ENCODE data around the gene SEPTIN8.

Gene SEPTIN8

GRCh38 chr5:132782101-132782500, 5.1 kb upstream of the SEPTIN8 start:
- ChIA-PET CTCF (interaction anchor here (0.9 kb wide), 1 partner anchor 15 kb away, joined by 3 read pairs; no protein-coding TSS in a partner anchor), POLR2A (interaction anchor here (1.0 kb wide), 1 partner anchor 84 kb away, joined by 4 read pairs; the partner anchor contains the start of genes GDF9 and UQCRQ)
- no peak for TF ChIP-seq HDGF (IDR thresholded peaks at IDR 0.05; ENCODE audit: borderline replicate concordance)
- DNase-seq (ENCODE audit: extremely low spot score), result no peak

- no peak for DNase-seq (ENCODE audit: extremely low spot score)
- POLR2A ChIA-PET, result interaction anchor here (1.0 kb wide), 1 partner anchor 85 kb away, joined by 4 read pairs; the partner anchor contains the start of genes GDF9 and UQCRQ
- TF ChIP-seq ELF4 (IDR thresholded peaks at IDR 0.05), result no peak
- TF ChIP-seq HDGF (IDR thresholded peaks at IDR 0.05; ENCODE audit: borderline replicate concordance), result no peak
- TF ChIP-seq CTBP1 (IDR thresholded peaks at IDR 0.05; ENCODE audit: borderline replicate concordance), result no peak
- no peak for TF ChIP-seq SP1 (IDR thresholded peaks at IDR 0.05)
- TF ChIP-seq PKNOX1 (IDR thresholded peaks at IDR 0.05), result no peak
- TF ChIP-seq NFRKB (IDR thresholded peaks at IDR 0.05), result no peak
- no peak for TF ChIP-seq TARDBP (IDR thresholded peaks at IDR 0.05)
- TF ChIP-seq BHLHE40 (IDR thresholded peaks at IDR 0.05; ENCODE audit: borderline replicate concordance), result no peak
- TF ChIP-seq FOXK2 (IDR thresholded peaks at IDR 0.05), result no peak
- no peak for TF ChIP-seq SUZ12 (IDR thresholded peaks at IDR 0.05)
- TF ChIP-seq ZNF384 (IDR thresholded peaks at IDR 0.05), result no peak
- CTCF ChIA-PET, result no interaction called here
These were observed 4.0 kb upstream of the SEPTIN8 start for GRCh38 chr5:132781029-132781428.

- DNase-seq (ENCODE audit: extremely low spot score), result no peak
- ChIA-PET POLR2A (no interaction called here), CTCF (no interaction called here)
- no peak for TF ChIP-seq FOXK2 (IDR thresholded peaks at IDR 0.05)
- no peak for TF ChIP-seq TARDBP (IDR thresholded peaks at IDR 0.05)
- no peak for TF ChIP-seq FOXA1 (IDR thresholded peaks at IDR 0.05)
- TF ChIP-seq HDGF (IDR thresholded peaks at IDR 0.05; ENCODE audit: borderline replicate concordance), result no peak
- TF ChIP-seq ELF4 (IDR thresholded peaks at IDR 0.05), result no peak
- TF ChIP-seq FOXM1 (IDR thresholded peaks at IDR 0.05; ENCODE audit: borderline replicate concordance), result no peak
- TF ChIP-seq ZNF384 (IDR thresholded peaks at IDR 0.05), result no peak
- TF ChIP-seq ARNT (IDR thresholded peaks at IDR 0.05), result no peak
- TF ChIP-seq CTBP1 (IDR thresholded peaks at IDR 0.05; ENCODE audit: borderline replicate concordance), result no peak
- no peak for TF ChIP-seq SUZ12 (IDR thresholded peaks at IDR 0.05)
- TF ChIP-seq BHLHE40 (IDR thresholded peaks at IDR 0.05; ENCODE audit: borderline replicate concordance), result no peak
- no peak for TF ChIP-seq NFRKB (IDR thresholded peaks at IDR 0.05)
- no peak for TF ChIP-seq SP1 (IDR thresholded peaks at IDR 0.05)
- no peak for TF ChIP-seq L3MBTL2 (conservative IDR thresholded peaks at IDR 0.05)
- TF ChIP-seq LEF1 (IDR thresholded peaks at IDR 0.05; ENCODE audit: borderline replicate concordance), result no peak
These were observed 3.5 kb upstream of the SEPTIN8 start for GRCh38 chr5:132780577-132780976.

- DNase-seq (ENCODE audit: extremely low spot score), result no peak
- ChIA-PET POLR2A (no interaction called here), CTCF (no interaction called here)
- no peak for TF ChIP-seq LEF1 (IDR thresholded peaks at IDR 0.05; ENCODE audit: borderline replicate concordance)
- no peak for TF ChIP-seq NFRKB (IDR thresholded peaks at IDR 0.05)
- TF ChIP-seq SP1 (IDR thresholded peaks at IDR 0.05), result no peak
- TF ChIP-seq ZNF384 (IDR thresholded peaks at IDR 0.05), result no peak
These were observed 2.9 kb upstream of the SEPTIN8 start for GRCh38 chr5:132779961-132780360.

- ChIA-PET CTCF (interaction anchor here (0.7 kb wide), 1 partner anchor 100 kb away, joined by 3 read pairs; no protein-coding TSS in a partner anchor), POLR2A (interaction anchor here (1.0 to 1.7 kb wide), 2 partner anchors 8 to 42 kb away, joined by 3 to 4 read pairs; partner anchors contain the start of gene KIF3A)
- TF ChIP-seq HDGF (IDR thresholded peaks at IDR 0.05; ENCODE audit: borderline replicate concordance) (no peak), NFRKB (IDR thresholded peaks at IDR 0.05) (no peak)
- DNase-seq (ENCODE audit: extremely low spot score), result no peak
These were observed 1.8 kb upstream of the SEPTIN8 start for GRCh38 chr5:132778856-132779255.

- no peak for DNase-seq (ENCODE audit: extremely low spot score)
- ChIA-PET POLR2A (interaction anchor here (1.0 to 3.6 kb wide), 4 partner anchors 9 to 41 kb away, joined by 3 to 16 read pairs (median 4); partner anchors contain the start of gene KIF3A), CTCF (interaction anchor here (1.2 kb wide), 1 partner anchor 29 kb away, joined by 3 read pairs; no protein-coding TSS in a partner anchor)
- no peak for TF ChIP-seq TARDBP (IDR thresholded peaks at IDR 0.05)
- no peak for TF ChIP-seq LEF1 (IDR thresholded peaks at IDR 0.05; ENCODE audit: borderline replicate concordance)
- TF ChIP-seq ZNF384 (IDR thresholded peaks at IDR 0.05), result no peak
These were observed 1.1 kb upstream of the SEPTIN8 start for GRCh38 chr5:132778129-132778528.

- ChIA-PET CTCF (no interaction called here), POLR2A (interaction anchor here (1.0 to 3.6 kb wide), 9 partner anchors 8 to 83 kb away, joined by 3 to 16 read pairs (median 6); partner anchors contain the start of gene KIF3A)
- DNase-seq (ENCODE audit: extremely low spot score), result no peak
- TF ChIP-seq ZNF384 (IDR thresholded peaks at IDR 0.05) (no peak), SP1 (IDR thresholded peaks at IDR 0.05) (no peak), PKNOX1 (IDR thresholded peaks at IDR 0.05) (no peak), FOXA1 (IDR thresholded peaks at IDR 0.05) (no peak), SUZ12 (IDR thresholded peaks at IDR 0.05) (no peak), NFRKB (IDR thresholded peaks at IDR 0.05) (no peak), ARNT (IDR thresholded peaks at IDR 0.05) (no peak), CTBP1 (IDR thresholded peaks at IDR 0.05; ENCODE audit: borderline replicate concordance) (no peak), BHLHE40 (IDR thresholded peaks at IDR 0.05; ENCODE audit: borderline replicate concordance) (no peak), LEF1 (IDR thresholded peaks at IDR 0.05; ENCODE audit: borderline replicate concordance) (no peak), FOXK2 (IDR thresholded peaks at IDR 0.05) (no peak), L3MBTL2 (conservative IDR thresholded peaks at IDR 0.05) (no peak), ELF4 (IDR thresholded peaks at IDR 0.05) (no peak), TARDBP (IDR thresholded peaks at IDR 0.05) (no peak), HDGF (IDR thresholded peaks at IDR 0.05; ENCODE audit: borderline replicate concordance) (no peak), FOXM1 (IDR thresholded peaks at IDR 0.05; ENCODE audit: borderline replicate concordance) (no peak)
These were observed 166 bp downstream of the SEPTIN8 start for GRCh38 chr5:132776938-132777208.

Data from HEK293T (cell line).